Measurements from ENCODE around the gene SFXN3.
A peak's percentile ranks its signal among the peaks of the same experiment; 100 is the strongest.

Gene SFXN3

DNA sequence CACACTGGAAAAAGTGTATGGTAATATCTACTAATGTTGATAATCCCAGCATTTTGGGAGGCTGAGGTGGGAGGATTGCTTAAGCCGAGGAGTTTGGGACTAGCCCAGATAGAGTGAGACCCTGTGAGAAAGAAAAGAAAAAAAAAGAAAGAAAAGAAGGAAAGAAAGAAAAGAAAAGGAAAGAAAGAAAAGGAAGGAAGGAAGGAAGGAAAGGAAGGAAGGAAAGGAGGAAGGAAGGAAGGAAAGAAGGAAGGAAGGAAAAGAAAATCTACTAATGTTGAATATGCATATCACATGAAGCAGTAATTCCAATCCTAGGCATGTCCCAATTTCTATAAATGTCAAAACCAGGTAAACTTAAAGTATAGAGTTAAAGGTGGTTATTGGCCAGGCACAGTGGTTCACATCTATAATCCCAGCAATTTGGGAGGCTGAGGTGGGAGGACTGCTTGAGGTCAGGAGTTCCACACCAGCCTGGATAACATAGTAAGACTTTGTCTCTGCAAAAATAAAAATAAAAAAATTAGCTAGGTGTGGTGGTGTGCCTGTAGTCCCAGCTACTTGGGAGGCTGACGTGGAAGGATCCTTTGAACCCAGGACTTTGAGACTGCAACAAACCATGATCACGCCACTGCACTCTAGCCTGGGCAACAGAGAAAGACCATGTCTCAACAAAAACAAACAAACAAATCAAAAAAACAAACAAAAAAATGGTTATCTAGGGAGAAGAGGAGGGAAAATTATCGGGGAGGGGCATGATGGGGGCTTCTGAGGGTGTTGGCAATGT is 25.5 kb downstream of the SFXN3 start:
- Histone ChIP-seq H3K79me2 (ENCODE audit: insufficient read depth, low read length) (0 out of 2 replicates have a peak, but pooled peaks cover 3% of the 10 kb centered on the region), H3K4me2 (ENCODE audit: low read length) (no peak overlapping the region)

DNA sequence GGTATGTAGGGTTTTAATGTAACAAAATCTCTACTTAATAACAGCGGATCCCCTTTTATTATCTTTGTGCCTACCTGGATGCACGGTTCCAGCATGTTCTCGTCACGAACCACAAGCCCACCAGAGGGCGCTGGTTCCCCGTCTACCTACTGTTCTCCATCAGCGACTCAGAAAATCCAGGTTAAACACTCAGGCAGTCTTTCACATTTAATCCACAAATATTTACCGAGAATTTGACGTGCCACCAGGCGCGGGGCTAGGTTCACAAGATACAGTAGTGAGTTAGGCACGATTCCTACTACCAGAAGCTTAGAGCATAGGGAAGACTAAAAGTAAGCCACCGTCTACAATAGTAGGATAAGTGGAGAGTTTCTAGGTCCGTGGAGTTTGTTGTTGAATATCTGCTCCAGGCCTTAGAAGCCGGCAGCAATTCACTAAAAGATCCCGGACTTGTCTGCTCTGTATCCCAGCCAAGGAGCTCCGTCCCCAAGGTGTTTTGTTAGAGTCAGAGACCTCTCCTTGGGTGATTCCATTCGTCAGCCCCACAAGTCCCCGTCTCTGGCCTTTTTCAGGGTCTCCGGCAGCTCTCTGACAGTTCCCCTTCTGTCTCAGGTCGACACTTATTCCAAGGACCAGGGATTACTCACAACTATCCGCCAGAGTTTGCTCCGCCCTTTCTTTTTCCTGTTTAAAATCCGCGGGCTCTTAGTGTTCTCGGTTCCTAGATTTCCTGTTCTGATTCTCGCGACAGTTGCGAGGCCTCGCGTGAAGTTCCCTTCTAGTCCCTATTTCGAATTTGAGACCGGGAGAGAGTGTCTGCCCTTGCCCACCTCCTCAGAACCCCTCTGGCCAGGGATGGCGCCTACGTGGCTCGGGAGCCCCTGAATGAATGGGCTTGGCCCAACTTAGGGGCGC is 29.3 kb downstream of the SFXN3 start:
- peak overlapping the region; percentile 100 for H3K4me3 ChIP-seq (ENCODE audit: low read depth, low read length, poor library complexity, severe bottlenecking)
- H3K27me3 ChIP-seq (ENCODE audit: insufficient read depth, low read length), result no peaks in the 10 kb centered on the region
- H4K20me1 ChIP-seq (ENCODE audit: insufficient read depth, low read length), result no peaks in the 10 kb centered on the region
- no peaks in the 10 kb centered on the region for H3F3A ChIP-seq (ENCODE audit: insufficient read depth, low read length)
- TF ChIP-seq EZH2 (IDR thresholded peaks at IDR 0.05; ENCODE audit: borderline replicate concordance, low read length), result no peak
- TF ChIP-seq, protein P1, sequence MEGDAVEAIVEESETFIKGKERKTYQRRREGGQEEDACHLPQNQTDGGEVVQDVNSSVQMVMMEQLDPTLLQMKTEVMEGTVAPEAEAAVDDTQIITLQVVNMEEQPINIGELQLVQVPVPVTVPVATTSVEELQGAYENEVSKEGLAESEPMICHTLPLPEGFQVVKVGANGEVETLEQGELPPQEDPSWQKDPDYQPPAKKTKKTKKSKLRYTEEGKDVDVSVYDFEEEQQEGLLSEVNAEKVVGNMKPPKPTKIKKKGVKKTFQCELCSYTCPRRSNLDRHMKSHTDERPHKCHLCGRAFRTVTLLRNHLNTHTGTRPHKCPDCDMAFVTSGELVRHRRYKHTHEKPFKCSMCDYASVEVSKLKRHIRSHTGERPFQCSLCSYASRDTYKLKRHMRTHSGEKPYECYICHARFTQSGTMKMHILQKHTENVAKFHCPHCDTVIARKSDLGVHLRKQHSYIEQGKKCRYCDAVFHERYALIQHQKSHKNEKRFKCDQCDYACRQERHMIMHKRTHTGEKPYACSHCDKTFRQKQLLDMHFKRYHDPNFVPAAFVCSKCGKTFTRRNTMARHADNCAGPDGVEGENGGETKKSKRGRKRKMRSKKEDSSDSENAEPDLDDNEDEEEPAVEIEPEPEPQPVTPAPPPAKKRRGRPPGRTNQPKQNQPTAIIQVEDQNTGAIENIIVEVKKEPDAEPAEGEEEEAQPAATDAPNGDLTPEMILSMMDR (IDR thresholded peaks at IDR 0.05; ENCODE audit: low read length), result peak; percentile 75
- H3K4me2 ChIP-seq (ENCODE audit: low read length), result peak overlapping the region; percentile 93
- H3K79me2 ChIP-seq (ENCODE audit: insufficient read depth, low read length), result 0 out of 2 replicates have a peak, but pooled peaks cover 3% of the 10 kb centered on the region
- no peaks in the 10 kb centered on the region for H3K9me3 ChIP-seq (ENCODE audit: low read length)
- no peaks in the 10 kb centered on the region for H3K9me2 ChIP-seq (ENCODE audit: low read depth, low read length)
- H3K27ac ChIP-seq (ENCODE audit: low read depth, low read length, poor library complexity, severe bottlenecking), result peak overlapping the region; percentile 89
- H3K4me1 ChIP-seq (ENCODE audit: insufficient read depth, low read length, severe bottlenecking), result peaks cover 32% of the 10 kb centered on the region
- peak overlapping the region; percentile 100 for H3K9ac ChIP-seq (ENCODE audit: low read length)
- H3K36me3 ChIP-seq (ENCODE audit: insufficient read depth, low read length), result no peaks in the 10 kb centered on the region; the same call in 1 of the 2 replicates
- peak overlapping the region; percentile 85; the same call in 1 of the 2 replicates for H2AFZ ChIP-seq (ENCODE audit: low read length)

More for the DNA sequence above, 25.5 kb downstream of the SFXN3 start:
- no peak overlapping the region for H3K27ac ChIP-seq (ENCODE audit: low read depth, low read length, poor library complexity, severe bottlenecking)
- H3K9me3 ChIP-seq (ENCODE audit: low read length), result no peaks in the 10 kb centered on the region
- no peaks in the 10 kb centered on the region; the same call in 1 of the 2 replicates for H3K36me3 ChIP-seq (ENCODE audit: insufficient read depth, low read length)
- H3K9me2 ChIP-seq (ENCODE audit: low read depth, low read length), result no peaks in the 10 kb centered on the region
- no peak overlapping the region for H2AFZ ChIP-seq (ENCODE audit: low read length)
- H3K4me3 ChIP-seq (ENCODE audit: low read depth, low read length, poor library complexity, severe bottlenecking), result no peak overlapping the region
- TF ChIP-seq, protein P1 (IDR thresholded peaks at IDR 0.05; ENCODE audit: low read length), result no peak
- TF ChIP-seq EZH2 (IDR thresholded peaks at IDR 0.05; ENCODE audit: borderline replicate concordance, low read length), result no peak
- no peaks in the 10 kb centered on the region for H4K20me1 ChIP-seq (ENCODE audit: insufficient read depth, low read length)
- no peaks in the 10 kb centered on the region for H3K27me3 ChIP-seq (ENCODE audit: insufficient read depth, low read length)
- no peak overlapping the region for H3K9ac ChIP-seq (ENCODE audit: low read length)
- peaks cover 14% of the 10 kb centered on the region for H3K4me1 ChIP-seq (ENCODE audit: insufficient read depth, low read length, severe bottlenecking)
- H3F3A ChIP-seq (ENCODE audit: insufficient read depth, low read length), result no peaks in the 10 kb centered on the region

GRCh38 chr10:101060951-101061623 is 30.1 kb downstream of the SFXN3 start:
- peak overlapping the region; percentile 100 for H3K4me3 ChIP-seq (ENCODE audit: low read depth, low read length, poor library complexity, severe bottlenecking)
- H3K27ac ChIP-seq (ENCODE audit: low read depth, low read length, poor library complexity, severe bottlenecking), result peak overlapping the region; percentile 89
- H3K9ac ChIP-seq (ENCODE audit: low read length), result peak overlapping the region; percentile 100
- TF ChIP-seq, protein P1 (IDR thresholded peaks at IDR 0.05; ENCODE audit: low read length), result no peak
- TF ChIP-seq EZH2 (IDR thresholded peaks at IDR 0.05; ENCODE audit: borderline replicate concordance, low read length), result no peak
- no peaks in the 10 kb centered on the region for H3F3A ChIP-seq (ENCODE audit: insufficient read depth, low read length)
- 0 out of 2 replicates have a peak, but pooled peaks cover 3% of the 10 kb centered on the region for H3K79me2 ChIP-seq (ENCODE audit: insufficient read depth, low read length)
- H3K36me3 ChIP-seq (ENCODE audit: insufficient read depth, low read length), result no peaks in the 10 kb centered on the region; the same call in 1 of the 2 replicates
- peak overlapping the region; percentile 93 for H3K4me2 ChIP-seq (ENCODE audit: low read length)
- H2AFZ ChIP-seq (ENCODE audit: low read length), result 0 out of 2 replicates have a peak overlapping the region, but pooled peaks have one; percentile 85
- H3K27me3 ChIP-seq (ENCODE audit: insufficient read depth, low read length), result no peaks in the 10 kb centered on the region
- H4K20me1 ChIP-seq (ENCODE audit: insufficient read depth, low read length), result no peaks in the 10 kb centered on the region
- H3K9me2 ChIP-seq (ENCODE audit: low read depth, low read length), result no peaks in the 10 kb centered on the region
- H3K9me3 ChIP-seq (ENCODE audit: low read length), result no peaks in the 10 kb centered on the region
- peaks cover 32% of the 10 kb centered on the region for H3K4me1 ChIP-seq (ENCODE audit: insufficient read depth, low read length, severe bottlenecking)

Measured in OCI-LY1 (cell line).